Right forelimb (tissue), 1 donor: ENCODE results near the gene SH3BP1.

Source experiments
- DNase-seq: peaks from one replicate; pipeline ENCODE4 v3.0.0-alpha.2; 2018

Gene SH3BP1

DNA sequence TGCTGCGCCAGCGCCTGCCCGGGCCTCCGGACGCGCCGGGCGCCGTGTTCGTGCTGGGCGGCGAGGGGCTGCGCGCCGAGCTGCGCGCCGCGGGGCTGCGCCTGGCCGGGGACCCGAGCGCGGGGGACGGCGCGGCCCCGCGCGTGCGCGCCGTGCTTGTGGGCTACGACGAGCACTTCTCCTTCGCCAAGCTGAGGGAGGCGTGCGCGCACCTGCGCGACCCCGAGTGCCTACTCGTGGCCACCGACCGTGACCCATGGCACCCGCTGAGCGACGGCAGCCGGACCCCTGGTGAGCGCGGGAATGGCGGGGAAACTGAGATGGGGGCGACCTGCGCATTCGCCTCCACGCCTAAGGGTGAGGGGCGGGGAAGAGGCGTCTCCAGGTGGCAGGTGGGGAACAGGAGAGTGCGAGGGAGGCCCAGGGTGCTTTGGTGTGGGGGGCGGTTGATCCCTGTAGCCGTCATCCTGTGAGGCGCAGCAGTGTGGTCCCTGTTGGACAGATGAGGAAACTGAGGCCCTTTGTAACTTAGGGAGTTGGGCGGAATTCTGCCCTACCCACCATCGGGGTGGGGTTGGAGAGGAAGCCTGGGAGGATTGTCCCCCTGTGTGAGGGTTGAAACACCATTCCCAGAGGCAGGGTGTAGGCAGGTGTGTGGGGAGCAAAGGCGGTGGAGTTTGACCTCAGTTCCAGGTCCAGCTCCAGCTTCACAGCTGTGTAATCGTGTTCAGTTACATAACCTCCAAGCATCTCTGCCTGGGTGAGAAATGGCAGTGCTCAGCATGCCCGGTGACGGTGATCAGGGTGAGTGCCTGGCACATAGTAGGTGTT lies 19.8 kb downstream of the SH3BP1 start:
- no peak for DNase-seq

DNA sequence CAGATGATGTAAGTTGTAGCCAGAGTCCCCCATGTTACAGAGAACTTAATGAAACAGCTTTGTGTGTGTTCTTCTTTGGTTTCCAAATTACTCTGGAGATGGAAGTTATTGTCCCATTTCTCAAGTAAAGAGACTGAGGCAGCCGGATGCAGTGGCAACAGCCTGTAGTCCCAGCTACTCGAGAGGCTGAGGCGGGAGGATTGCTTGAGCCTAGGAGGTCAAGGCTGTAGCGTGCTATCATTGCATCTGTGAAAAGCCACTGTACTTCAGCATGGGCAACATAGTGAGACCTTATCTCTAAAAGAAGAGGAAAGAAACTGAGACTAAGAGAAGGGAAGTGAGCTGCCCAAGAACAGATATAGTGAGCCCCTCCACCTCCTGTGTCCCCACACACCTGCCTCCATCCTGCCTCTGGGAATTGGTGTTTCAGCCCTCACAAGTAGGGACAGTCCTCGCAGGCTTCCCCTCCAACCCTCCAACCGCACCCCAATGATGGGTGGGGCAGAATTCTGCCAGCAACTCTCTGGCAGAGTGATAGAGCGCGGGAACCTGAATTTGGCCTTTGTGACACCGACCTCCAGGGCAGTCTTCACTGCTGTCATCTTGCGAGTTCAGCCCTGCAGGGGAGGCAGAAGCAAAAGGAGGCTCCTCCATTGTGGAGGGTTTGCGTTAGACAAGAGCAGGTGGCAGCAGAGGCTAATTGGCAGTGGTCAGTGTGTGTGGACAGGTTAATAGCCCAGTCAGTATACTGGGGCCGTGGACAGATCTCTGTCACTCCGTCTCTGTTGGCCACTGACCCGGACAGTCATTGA lies 20.6 kb downstream of the SH3BP1 start:
- DNase-seq: no peak

DNA sequence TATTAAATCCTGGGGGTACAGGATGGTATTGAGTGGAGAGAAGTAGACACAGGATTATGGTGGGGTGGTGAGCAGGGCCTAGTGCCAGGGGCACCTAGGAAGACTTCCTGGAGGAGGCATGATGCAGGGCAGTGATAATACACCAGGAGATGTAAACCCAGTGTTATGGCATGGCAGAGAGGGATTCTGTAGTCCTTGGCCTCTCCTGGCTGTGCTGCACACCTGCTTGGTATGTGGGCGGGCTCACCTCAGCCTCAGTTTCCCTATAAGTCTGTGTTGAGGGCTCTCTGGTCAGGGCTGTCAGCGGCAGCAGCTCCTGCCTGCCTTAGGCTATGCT lies 21.2 kb downstream of the SH3BP1 start:
- no peak for DNase-seq

DNA sequence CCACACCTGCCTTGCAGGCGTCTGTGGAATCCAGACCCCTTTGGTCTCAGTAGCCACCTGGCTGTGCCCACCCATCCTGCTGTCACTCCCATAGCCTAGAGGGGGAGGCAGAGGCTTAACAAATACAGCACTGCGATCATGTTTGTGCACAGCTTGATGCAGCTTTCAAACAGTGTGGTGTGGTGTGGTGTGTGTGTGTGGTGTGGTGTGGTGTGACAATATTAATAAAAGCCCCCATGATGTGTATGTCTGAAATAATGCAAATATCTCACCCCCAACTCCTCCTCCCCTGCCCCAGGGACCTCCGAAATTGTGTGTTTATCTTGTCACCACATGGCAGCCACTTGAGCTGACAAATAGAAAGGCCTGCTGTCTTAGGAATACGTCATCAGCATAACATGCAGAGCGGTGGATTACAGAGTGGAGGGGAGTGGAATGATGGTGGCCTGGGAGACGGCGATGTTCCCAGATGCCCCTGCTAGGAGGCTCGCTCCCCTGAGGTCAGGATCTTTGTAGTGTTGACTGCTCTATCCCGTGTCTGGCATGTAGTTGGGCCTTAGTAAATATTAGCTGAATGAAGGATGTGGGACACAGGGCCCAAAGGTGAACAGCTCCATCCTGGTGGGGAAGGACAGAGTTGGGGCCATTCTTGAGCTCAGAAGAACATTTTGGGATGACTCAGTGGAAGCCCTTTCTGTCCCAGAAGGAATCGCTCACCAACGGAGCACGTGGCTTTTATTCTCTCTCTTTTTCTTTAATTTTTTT lies 21.9 kb downstream of the SH3BP1 start:
- DNase-seq: peak; percentile 63

DNA sequence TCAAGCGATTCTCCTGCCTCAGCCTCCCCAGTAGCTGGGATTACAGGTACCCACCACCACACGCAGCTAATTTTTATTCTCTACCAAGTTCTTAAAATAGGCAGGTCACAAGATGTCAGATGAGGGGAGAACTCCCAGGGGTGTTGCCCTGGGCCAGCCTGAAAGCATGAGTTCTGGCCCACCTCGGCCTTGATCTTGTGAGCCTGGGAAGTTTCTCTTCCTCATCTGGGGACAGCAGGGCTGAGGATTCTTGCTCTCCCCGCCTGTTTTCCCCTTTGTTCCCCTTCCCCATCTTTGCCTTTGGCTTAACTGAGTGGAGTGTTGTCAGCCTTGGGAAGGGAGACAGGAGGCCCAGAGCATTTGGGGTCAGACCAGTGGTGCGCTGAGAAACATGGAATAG lies 22.6 kb downstream of the SH3BP1 start:
- no peak for DNase-seq

DNA sequence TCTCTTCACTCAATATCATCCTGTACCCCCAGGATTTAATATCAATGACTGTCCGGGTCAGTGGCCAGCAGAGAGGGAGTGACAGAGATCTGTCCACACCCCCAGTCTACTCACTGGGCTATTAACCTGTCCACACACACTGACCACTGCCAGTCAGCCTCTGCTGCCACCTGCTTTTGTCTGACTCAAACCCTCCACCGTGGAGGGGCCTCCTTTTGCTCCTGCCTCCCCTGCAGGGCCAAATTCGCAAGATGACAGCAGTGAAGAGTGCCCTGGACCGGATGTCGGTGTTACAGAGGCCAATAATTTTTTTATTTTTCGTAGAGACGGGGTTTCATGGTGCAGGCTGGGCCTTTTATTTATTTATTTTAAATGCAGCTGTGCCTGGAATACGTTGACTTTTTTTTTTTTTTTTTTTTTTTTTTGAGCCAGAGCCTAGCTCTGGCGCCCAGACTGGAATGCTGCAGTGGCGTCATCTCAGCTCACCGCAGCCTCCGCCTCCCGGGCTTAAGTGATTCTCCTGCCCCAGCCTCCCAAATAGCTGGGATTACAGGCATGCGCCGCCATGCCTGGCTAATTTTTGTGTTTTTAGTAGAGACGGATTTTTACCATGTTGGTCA lies 24.2 kb downstream of the SH3BP1 start:
- no peak for DNase-seq

DNA sequence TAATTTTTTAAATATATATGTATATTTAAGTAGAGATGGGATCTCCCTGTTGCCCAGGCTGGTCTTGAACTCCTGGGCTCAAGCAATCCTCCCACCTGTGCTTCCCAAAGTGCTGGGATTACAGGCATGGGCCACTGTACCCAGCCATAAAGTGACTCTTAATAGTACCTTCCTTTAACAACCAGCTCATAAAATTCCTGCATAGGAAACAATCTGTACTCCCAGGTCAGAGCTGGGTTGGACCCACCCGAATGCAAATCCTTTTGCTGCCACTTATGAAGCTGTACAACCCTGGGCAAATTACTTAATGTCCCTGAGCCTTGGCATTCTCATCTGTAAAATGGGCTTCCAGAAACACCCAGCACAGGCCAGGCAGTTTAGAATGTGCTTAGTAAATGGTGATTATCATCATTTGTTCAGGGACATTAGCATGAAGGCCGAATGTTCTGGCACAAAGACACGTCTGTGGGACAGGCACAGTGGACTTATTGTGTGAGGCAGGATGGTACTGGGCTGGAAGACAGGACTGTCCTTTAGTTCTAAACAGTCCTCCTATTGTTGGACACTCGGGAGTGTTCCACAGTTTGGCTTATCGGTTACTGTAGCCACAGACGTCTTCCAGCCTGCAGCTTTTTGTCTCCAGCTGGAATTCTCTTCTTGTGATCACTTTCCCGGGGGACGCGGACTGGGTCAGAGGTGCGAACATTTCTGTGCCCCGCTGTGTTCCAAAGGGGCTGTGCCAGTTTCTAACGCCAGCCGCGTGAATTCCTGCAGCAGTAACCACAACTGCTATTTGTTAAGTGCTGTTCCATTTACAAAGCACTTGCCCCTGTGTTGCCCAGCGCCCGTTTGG lies 25.0 kb downstream of the SH3BP1 start:
- no peak for DNase-seq

DNA sequence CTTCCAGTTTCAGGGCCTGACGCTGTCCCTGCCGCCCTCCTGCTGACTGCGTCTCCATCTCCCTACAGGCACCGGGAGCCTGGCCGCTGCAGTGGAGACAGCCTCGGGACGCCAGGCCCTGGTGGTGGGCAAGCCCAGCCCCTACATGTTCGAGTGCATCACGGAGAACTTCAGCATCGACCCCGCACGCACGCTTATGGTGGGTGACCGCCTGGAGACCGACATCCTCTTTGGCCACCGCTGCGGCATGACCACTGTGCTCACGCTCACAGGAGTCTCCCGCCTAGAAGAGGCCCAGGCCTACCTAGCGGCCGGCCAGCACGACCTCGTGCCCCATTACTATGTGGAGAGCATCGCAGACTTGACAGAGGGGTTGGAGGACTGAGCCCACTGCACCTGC lies 26.0 kb downstream of the SH3BP1 start:
- no peak for DNase-seq

DNA sequence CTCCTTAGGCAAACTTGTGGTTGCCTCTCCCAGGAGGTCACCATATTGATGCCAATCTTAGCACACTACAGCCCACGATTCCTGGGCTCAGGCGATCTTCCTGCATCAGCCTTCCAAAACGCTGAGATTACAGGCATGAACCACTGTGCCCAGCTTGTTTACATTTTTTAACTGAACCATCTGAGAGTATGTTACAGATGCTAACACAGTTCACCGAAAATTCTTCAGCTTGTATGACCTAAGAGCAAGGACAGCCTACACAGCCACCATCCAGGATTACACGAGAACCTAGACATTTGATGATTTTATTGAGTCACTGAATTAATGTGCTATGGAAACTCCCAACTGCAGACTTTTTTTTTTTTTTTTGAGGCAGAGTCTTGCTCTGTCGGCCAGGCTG lies 30.1 kb downstream of the SH3BP1 start:
- no peak for DNase-seq

DNA sequence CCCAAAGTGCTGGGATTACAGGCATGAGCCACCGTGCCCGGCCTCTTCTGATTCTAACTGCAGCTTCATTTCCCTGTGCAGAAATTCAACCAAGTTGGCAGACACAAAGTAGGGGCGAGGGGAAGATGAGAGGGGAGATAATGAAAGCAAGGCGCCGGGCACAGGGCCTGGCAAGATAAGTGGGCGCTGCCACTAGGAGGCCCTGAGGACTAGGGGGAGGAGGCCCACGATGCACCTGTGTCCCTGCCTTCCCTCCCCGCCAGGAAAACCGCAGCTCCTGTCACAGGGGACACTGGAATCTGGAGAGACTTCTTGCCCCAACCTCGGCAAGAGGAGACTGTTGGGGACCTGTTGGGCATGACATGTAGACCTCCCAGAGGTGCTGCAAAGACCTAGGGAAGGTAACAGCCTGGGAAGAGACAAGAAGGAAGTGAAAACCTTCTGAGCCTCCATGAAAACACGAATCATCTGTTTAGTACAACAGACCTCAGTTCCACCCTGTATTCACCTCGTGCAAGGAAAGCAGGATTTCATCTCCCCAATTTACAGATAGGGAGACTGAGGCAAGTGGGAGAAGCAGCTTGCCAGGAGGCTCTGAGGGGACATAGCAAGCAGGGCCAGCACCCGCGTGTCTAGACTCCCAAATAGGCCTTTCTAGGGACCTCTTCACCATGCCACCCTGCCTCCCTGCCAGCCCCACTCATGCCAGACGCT lies 32.9 kb downstream of the SH3BP1 start:
- DNase-seq: no peak

DNA sequence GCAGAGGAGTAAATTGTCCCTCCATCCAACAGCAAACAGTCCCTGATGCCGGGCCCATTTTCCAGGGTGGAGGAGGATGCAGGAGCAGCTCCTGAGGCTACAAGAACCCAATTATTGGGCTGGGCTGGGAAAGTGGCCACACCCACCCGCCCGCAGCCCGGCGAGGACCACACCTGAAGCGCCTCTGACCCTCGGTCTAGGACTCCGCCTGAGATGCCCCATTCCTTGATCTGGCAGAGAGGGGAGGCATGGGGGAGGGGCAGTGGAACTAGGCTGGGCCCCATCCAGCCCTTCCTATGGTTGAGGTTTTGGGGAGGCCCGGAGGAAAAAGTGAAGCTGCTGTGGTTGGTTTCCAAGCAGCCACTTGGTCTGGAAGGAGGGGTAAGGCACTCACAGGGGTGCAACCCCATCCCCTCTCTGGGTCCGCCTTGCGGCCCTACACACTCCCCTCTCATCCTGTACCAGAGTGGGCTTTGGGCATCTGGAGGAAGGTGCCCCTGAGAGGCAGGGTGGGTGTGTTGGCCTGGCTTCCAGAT lies 33.5 kb downstream of the SH3BP1 start:
- no peak for DNase-seq

DNA sequence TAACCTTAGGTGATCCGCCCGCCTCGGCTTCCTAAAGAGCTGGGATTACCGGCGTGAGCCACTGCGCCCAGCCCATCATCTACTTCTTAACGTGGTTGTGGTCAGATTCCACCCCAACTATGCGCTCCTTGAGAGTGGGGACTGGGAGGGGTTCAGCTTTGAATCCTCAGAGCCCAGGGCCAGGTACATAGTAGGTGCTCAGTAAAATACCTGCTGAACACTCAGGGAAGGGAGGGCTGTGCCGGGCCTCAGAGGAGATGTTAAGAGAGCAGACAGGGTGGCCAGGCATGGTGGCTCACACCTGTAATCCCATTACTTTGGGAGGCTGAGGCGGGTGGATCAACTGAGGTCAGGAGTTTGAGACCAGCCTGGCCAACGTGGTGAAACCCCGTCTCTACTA lies 34.8 kb downstream of the SH3BP1 start:
- DNase-seq: no peak

DNA sequence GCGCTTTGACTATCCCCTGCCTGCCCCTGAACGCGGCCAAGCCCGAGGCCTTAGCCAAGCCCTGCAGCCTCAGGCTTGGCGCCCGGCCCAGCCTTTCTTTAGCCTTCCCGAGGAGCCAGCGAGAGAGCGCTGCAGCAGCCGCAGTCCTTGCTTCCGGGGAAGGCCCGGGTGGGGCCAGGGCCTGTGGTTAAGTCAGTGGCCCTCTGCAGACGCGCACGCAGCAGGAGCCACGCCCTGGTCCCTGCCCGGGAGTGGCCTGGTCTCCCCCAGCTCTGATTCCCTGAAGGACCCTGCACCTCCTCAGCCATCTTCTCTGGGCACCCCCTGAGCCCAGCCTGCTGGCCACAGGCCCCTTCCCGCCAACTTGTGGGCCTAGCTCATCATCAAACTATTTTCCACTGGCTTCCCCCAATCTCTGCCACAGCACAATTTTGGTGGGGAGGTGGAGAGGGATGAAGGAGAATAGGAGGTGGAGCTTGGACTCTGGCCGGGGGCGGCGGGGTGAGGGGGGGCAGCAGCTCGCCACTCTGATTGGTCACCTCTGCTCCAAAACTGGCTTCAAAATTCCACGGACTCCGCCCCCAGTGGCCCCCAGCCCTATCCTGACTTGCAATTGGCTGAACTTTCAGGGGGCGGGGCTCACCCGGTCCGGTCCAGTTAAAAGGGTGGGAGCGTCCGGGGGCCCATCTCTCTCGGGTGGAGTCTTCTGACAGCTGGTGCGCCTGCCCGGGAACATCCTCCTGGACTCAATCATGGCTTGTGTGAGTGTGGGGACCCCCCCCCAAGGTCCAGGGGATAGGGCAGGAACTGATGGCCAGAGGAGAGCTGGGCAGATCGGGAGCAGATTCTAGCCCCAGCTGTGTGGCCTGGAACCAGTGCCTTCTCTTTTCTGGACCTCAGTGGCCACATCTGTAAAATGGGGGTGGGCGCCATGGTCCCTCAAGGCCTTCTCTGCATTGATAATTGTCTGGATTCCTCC lies 35.8 kb downstream of the SH3BP1 start, which contains the start of gene LGALS1:
Gene LGALS1 (plus strand): TSS at position 686 of the 979 bp plus-strand sequence. CDS start 67 bp downstream, at position 753.
- peak; percentile 99 for DNase-seq

DNA sequence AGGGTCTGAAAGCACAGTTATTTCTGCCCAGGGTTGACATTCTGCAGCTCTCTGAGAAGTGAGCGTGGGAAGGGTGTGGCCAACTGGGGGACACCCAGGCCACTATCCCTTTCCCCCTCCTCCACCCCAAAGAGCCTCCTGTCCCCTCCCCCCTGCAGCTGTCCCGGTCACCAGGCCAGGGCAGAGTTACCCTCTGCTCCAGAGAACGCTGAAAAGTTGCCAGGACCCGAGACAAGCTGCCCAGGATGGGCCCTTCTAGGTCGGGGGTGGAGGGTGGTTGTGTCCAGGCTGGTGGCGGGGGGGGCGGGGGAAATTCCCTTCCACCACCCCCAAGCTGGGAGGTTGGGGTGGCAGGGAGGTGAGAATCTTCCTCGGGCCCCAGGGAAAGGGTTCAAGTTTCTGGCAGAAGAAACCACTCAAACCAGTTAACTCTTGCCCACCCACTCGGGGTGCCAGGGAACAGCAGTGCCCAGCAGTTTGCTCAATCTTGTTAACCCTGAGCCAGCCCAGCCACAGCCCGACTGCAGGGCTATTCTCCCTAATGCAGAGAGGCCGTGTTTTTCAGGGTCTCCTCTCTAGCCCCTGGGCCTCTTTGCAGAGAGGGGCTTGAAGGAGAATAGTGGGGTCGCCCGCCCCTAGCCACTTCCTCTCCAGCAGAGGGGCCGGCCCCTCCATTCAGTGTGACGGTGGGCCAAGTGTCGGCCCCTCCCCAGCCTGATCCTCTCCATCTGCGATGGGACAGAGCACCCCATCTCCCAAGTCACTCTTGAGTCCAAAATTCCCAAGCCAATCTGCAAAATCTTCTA lies 36.7 kb downstream of the SH3BP1 start:
- DNase-seq: peak; percentile 70

DNA sequence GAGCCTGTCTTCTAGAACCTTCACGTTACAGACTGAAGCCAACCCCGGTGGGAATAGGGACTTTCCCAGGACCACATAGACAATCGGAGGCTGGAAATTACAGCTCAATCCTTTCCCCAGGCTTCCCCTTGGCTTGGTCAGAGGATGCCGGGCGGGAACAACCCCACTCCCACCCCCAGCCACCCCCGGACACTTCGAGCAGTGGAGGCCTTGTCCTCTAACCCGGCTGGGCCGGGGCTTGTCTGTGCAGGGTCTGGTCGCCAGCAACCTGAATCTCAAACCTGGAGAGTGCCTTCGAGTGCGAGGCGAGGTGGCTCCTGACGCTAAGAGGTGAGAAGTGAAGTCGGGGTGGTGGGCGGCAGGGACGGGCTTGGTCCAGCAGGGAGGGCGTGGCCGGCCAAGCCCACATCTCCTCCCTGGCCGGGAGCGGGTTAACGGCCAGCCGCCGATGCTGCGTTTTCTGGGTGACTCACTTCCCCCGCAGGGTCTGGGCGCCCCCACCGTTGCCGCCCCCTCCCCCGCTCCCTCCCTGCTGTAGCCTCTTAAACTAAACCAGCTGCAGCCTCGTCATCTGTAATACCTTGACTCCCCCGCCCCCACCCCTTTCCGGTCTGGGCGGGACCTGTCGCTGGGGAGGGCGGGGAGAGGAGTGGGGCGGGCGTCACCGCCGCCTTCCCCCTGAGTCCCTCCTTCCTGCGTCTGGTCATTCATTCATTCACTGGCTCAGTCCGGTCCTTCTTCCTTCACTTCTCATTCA lies 37.4 kb downstream of the SH3BP1 start:
- peak; percentile 91 for DNase-seq

DNA sequence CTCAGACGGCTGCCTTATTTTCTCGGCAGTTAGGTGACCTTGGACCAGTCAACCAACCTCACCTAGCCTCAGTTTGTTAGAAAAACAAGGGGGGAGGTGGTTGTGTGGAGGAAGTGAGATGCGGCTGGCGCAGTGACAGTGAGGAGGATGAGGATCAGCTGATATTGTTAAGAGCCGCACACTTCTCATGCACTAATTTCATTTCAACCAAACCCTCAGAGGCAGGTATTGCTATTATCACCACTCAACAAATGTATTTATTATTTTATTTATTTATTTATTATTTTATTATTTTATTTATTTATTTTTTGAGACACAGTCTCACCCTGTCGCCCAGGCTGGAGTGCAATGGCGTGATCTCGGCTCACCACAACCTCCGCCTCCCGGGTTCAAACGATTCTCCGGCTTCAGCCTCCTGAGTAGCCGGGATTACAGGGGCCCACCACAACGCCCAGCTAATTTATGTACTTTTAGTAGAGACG lies 38.1 kb downstream of the SH3BP1 start:
- DNase-seq: no peak

DNA sequence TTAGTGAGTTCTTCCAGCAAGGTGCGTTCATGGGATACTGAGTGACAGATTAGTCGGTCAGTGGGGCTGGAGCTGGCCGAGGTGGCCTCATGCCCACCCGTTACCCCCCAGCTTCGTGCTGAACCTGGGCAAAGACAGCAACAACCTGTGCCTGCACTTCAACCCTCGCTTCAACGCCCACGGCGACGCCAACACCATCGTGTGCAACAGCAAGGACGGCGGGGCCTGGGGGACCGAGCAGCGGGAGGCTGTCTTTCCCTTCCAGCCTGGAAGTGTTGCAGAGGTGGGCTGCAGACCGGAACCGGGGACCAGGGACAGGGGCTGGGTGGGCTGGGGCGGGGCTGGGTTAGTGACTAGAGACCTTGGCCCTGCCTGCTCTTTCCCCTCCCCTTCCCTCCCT lies 38.9 kb downstream of the SH3BP1 start:
- no peak for DNase-seq

DNA sequence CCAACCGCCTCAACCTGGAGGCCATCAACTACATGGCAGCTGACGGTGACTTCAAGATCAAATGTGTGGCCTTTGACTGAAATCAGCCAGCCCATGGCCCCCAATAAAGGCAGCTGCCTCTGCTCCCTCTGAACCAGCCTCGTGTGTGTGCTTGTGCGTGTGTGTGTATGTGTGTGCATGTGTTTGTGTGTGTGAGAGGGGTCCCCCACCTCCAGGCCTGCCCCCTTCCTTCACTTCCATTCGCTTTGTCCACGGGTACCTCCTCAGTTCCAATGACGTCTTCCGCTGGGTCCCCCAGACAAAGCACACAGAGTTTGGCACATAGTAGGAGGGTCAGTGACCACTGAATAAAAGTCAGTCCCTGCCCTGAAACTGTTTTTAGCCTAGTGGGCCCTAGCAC lies 40.2 kb downstream of the SH3BP1 start:
- DNase-seq: no peak
